ENCODE data around the gene LEFTY1. TPM values are rescaled to one million over a fixed set of nuclear protein-coding genes. Genes with fewer than 3 reads are reported as not detected.

Gene LEFTY1
- total and polyA plus RNA-seq, 2 of the 4 experiments (the other 2 are of a cell fraction): not detected

- dilution Hi-C loops (cut with HindIII; ENCODE audit: low sequenced_read_pairs, unreplicated experiment) (no loop called here), in situ Hi-C loops (cut with MboI; ENCODE audit: low sequenced_read_pairs) (no loop called here)
- POLR2A ChIA-PET (ENCODE audit: unreplicated experiment): interaction anchor here (0.7 kb wide), 1 partner anchor 454 kb away, joined by 3 read pairs; no protein-coding TSS in a partner anchor
Observed at GRCh38 chr1:225931270-225932136, 42.6 kb upstream of the LEFTY1 start.

More at GRCh38 chr1:225931270-225932136, 42.6 kb upstream of the LEFTY1 start:
- no peak for ATAC-seq (ENCODE audit: low read depth)
- Histone ChIP-seq H4K8ac (ENCODE audit: low read depth in 2 of 2, low read length in 2 of 2) (no peak overlapping the region), H3K9ac (ENCODE audit: low read depth, low read length) (no peak overlapping the region), H2BK5ac (ENCODE audit: low read depth, low read length, poor library complexity, severe bottlenecking) (no peak overlapping the region), H3K4me2 (ENCODE audit: low read depth, low read length) (no peak overlapping the region), H3K27me3 (ENCODE audit: control insufficient read depth, insufficient read depth, low read length) (no peaks in the 10 kb centered on the region), H3K9me1 (ENCODE audit: insufficient read depth, low read length) (no peaks in the 10 kb centered on the region; the same call in 1 of the 2 replicates), H3K23ac (ENCODE audit: low read depth, low read length) (no peak overlapping the region), H3K4me1 (ENCODE audit: control insufficient read depth, insufficient read depth, low read length) (no peaks in the 10 kb centered on the region), H2BK15ac (ENCODE audit: low read depth, low read length) (no peak overlapping the region), H2AK9ac (replicated peaks; ENCODE audit: low read depth, low read length, poor library complexity) (no peak overlapping the region), H3K79me1 (ENCODE audit: low read depth in 1 of 2, low read length in 2 of 2) (no peaks in the 10 kb centered on the region), H3K27ac (ENCODE audit: insufficient read depth, low read length) (no peak overlapping the region), H2AFZ (replicated peaks; ENCODE audit: low read length, poor library complexity) (peak overlapping the region; percentile 70), H3K9me3 (ENCODE audit: control insufficient read depth, insufficient read depth, low read length) (no peaks in the 10 kb centered on the region), H3K18ac (ENCODE audit: low read depth, low read length) (no peak overlapping the region), H3K4me3 (ENCODE audit: insufficient read depth, low read depth, low read length) (no peak overlapping the region), H4K5ac (ENCODE audit: low read depth, low read length) (no peak overlapping the region), H2BK120ac (ENCODE audit: low read depth, low read length) (no peak overlapping the region), H3K36me3 (ENCODE audit: control insufficient read depth, insufficient read depth, low read length) (no peaks in the 10 kb centered on the region), H2BK20ac (ENCODE audit: low read depth, low read length) (no peak overlapping the region), H4K20me1 (ENCODE audit: insufficient read depth, low read length) (no peaks in the 10 kb centered on the region), H4K91ac (ENCODE audit: insufficient read depth, low read depth, low read length) (no peak overlapping the region), H2AK5ac (ENCODE audit: low read depth, low read length) (no peak overlapping the region), H3K14ac (replicated peaks; ENCODE audit: low read depth, low read length) (no peak overlapping the region), H3K4ac (ENCODE audit: low read depth, low read length) (no peak overlapping the region), H3K56ac (ENCODE audit: extremely low read depth, insufficient read depth, low read length) (no peak overlapping the region)
- CTCF ChIA-PET: interaction anchor here (0.6 to 0.7 kb wide), 3 partner anchors 11 to 522 kb away, joined by 3 read pairs; no protein-coding TSS in a partner anchor
- TF ChIP-seq RFX5 (IDR thresholded peaks at IDR 0.05; ENCODE audit: low read depth, low read length) (no peak), POLR2A (IDR thresholded peaks at IDR 0.05; ENCODE audit: low read depth, low read length) (no peak), CHD1 (IDR thresholded peaks at IDR 0.05; ENCODE audit: low read depth, low read length) (no peak), CEBPB (IDR thresholded peaks at IDR 0.05; ENCODE audit: low read depth, low read length) (no peak), RAD21 (IDR thresholded peaks at IDR 0.05; ENCODE audit: low read length) (no peak), ELK1 (IDR thresholded peaks at IDR 0.05; ENCODE audit: borderline replicate concordance, low read depth, low read length) (no peak), MXI1 (IDR thresholded peaks at IDR 0.05; ENCODE audit: borderline replicate concordance, low read depth, low read length) (no peak), USF2 (IDR thresholded peaks at IDR 0.05; ENCODE audit: low read depth, low read length) (no peak), MAFK (IDR thresholded peaks at IDR 0.05; ENCODE audit: low read depth, low read length) (no peak), RCOR1 (IDR thresholded peaks at IDR 0.05; ENCODE audit: insufficient replicate concordance, low read length) (no peak), SMC3 (IDR thresholded peaks at IDR 0.05; ENCODE audit: low read depth, low read length) (no peak), NFE2L2 (IDR thresholded peaks at IDR 0.05; ENCODE audit: low read depth, low read length) (no peak), BHLHE40 (IDR thresholded peaks at IDR 0.05; ENCODE audit: low read depth, low read length) (no peak)
- TF ChIP-seq, protein P1, sequence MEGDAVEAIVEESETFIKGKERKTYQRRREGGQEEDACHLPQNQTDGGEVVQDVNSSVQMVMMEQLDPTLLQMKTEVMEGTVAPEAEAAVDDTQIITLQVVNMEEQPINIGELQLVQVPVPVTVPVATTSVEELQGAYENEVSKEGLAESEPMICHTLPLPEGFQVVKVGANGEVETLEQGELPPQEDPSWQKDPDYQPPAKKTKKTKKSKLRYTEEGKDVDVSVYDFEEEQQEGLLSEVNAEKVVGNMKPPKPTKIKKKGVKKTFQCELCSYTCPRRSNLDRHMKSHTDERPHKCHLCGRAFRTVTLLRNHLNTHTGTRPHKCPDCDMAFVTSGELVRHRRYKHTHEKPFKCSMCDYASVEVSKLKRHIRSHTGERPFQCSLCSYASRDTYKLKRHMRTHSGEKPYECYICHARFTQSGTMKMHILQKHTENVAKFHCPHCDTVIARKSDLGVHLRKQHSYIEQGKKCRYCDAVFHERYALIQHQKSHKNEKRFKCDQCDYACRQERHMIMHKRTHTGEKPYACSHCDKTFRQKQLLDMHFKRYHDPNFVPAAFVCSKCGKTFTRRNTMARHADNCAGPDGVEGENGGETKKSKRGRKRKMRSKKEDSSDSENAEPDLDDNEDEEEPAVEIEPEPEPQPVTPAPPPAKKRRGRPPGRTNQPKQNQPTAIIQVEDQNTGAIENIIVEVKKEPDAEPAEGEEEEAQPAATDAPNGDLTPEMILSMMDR (conservative IDR thresholded peaks at IDR 0.05; ENCODE audit: low read depth, low read length): no peak
- DNase-seq: no peak
- no TSS peak for BruUV-seq (replicated peaks)
- intact Hi-C loops (cut with micrococcal nuclease): no loop called here
- WGBS, 2 experiments (ENCODE audit: extremely low coverage in 2 of 2, insufficient read length in 1 of 2): no CpG with 5 or more reads among the region's 5 CpGs
